Sigmoid colon (tissue), 7 donors: ENCODE results near the gene MR1. TPM values are rescaled to one million over a fixed set of nuclear protein-coding genes. Genes with fewer than 3 reads are reported as not detected.

Experiments used
- DNase-seq: peaks from one replicate; pipeline ENCODE4 v3.0.0-alpha.2; 2019
- H3K27ac ChIP-seq, 4 donors: fragments of 200-600 bp; sonication (generic); one replicate each; pipeline ENCODE4 v1.5.1; 2016 to 2019; ENCODE audit warnings: mild to moderate bottlenecking in 1 of 4
- H3K27me3 ChIP-seq, 3 donors: fragments of 200-600 bp; sonication (generic); one replicate each; pipeline ENCODE4 v1.5.1; 2019; ENCODE audit warnings: mild to moderate bottlenecking in 1 of 3
- H3K36me3 ChIP-seq, 4 donors: fragments of 200-600 bp; sonication (generic); one replicate each; pipeline ENCODE4 v1.5.1; 2016 to 2019
- H3K4me1 ChIP-seq, 4 donors: fragments of 200-600 bp; sonication (generic); one replicate each; pipeline ENCODE4 v1.5.1; 2017 to 2019
- H3K4me3 ChIP-seq, 4 donors: fragments of 200-600 bp; sonication (generic); one replicate each; pipeline ENCODE4 v1.5.1; 2017 to 2019; ENCODE audit warnings: mild to moderate bottlenecking in 2 of 4, moderate library complexity in 1 of 4
- H3K9me3 ChIP-seq, 4 donors: fragments of 200-600 bp in 3 of 4; sonication (generic) in 3 of 4; one replicate each; pipeline versions ENCODE4 v1.5.1 to v1.6.1; 2013 to 2019
- EP300 ChIP-seq, 4 donors: sonication (generic); formaldehyde crosslinking; IDR thresholded peaks; one replicate each; pipeline ENCODE4 v1.6.1; 2017; ENCODE audit warnings: antibody characterized with exemption in 4 of 4
- POLR2A ChIP-seq, 2 donors: fragments of 450-650 bp; IDR thresholded peaks; one replicate each; pipeline ENCODE4 v1.6.1; 2016; ENCODE audit warnings: antibody characterized with exemption in 2 of 2, mild to moderate bottlenecking in 2 of 2, moderate library complexity in 2 of 2
- POLR2AphosphoS5 ChIP-seq, 4 donors: sonication (generic); formaldehyde crosslinking; IDR thresholded peaks; one replicate each; pipeline ENCODE4 v1.6.1; 2017; ENCODE audit warnings: antibody characterized with exemption in 4 of 4
- WGBS, 2 donors: extraction: QIAGEN DNeasy Blood & Tissue Kit; methylation state at CpG; one replicate each; pipeline ENCODE4 v1.1.7; 2013; 5-methylcytosine and 5-hydroxymethylcytosine counted together
- intact Hi-C: fragments of 100-400 bp; cut with DNase I; formaldehyde crosslinking; loops from one replicate; pipeline ENCODE4 v1.15.1; 2023
- polyA plus RNA-seq, 3 donors: library from polyadenylated mRNA; stranded (reverse); fragments of 200-250 nt; gene quantifications; one replicate each; pipeline ENCODE4 v1.2.3, GENCODE V29; 2013
- total RNA-seq, 4 donors: library from RNA; depleted of rRNA; stranded (reverse); fragments of >200 nt; gene quantifications; one replicate each; pipeline ENCODE4 v1.1.0, GENCODE V29; 2016
- TF ChIP-seq, protein P1 (sequence below), 4 experiments: fragments of 450-650 bp in 3 of 4; fragments of 200-600 bp in 1 of 4; IDR thresholded peaks; one replicate each; pipeline ENCODE4 v1.5.1; 2016 to 2019; ENCODE audit warnings: antibody characterized with exemption in 4 of 4, mild to moderate bottlenecking in 3 of 4, moderate library complexity in 2 of 4
- donor health status: healthy with polysubstance abuse.
- donor health status: Bipolar disorder and iron deficiency.
- donor health status: healthy.

Gene MR1
- total RNA-seq (10 to 100 TPM; 10.3 to 12.2 (median 11.0) TPM), polyA plus RNA-seq (1 to 10 TPM; 1.8 to 8.4 (median 3.2) TPM)

DNA sequence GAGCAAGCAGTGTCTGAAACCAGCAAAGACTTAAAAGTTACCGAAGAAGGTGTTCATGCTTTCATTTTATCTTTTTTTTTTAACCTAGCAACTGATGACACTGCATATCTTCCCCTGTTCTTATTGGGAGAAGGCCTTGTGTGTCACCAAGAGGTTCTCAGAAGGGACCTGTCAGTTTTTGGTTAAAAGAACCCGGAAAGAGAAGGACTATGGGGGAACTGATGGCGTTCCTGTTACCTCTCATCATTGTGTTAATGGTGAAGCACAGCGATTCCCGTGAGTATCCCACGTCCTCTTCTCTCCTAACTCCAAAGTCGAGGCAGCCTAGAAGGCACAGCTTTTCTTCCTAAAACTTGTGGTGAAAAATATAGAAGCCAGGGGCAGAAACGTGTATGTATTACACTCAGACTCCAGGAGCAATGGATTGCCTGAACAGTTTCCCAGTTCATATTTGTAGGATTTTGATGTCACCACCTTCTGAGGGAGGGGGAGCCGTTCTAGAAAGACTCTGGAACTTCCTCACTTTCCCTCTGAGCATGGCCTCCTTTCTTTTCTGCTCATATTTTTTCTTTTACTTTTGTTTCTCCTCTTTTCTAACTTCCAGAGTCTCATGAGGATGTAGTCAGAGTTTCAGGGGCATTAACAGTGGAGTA lies at the start of gene MR1:
Gene MR1 (plus strand): TSS at position 185 of the 653 bp plus-strand sequence. CDS start 25 bp downstream, at position 210.
- peaks cover 0 to 2% (median 0%) of the 10 kb centered on the region in 4 donors for H3K36me3 ChIP-seq
- no peaks in the 10 kb centered on the region for H3K9me3 ChIP-seq
- 18 to 26% methylated on average over 9 of the region's 9 CpGs for WGBS, 2 donors
- H3K4me3 ChIP-seq, result peak within 1 kb of the TSS; percentile 36 to 52 (median 49)
- peak within 1 kb of the TSS; percentile 88 to 92 (median 92) for H3K27ac ChIP-seq
- TF ChIP-seq POLR2A (IDR thresholded peaks at IDR 0.05), result peak in 1 of 2 donors; percentile 68
- no peak for TF ChIP-seq EP300 (IDR thresholded peaks at IDR 0.05)
- peak; percentile 60 to 89 (median 76) for TF ChIP-seq POLR2AphosphoS5 (IDR thresholded peaks at IDR 0.05)
- DNase-seq, result no peak
- intact Hi-C loops, result loop anchor here (2.0 to 10.0 kb wide), 2 partner anchors 55 to 529 kb away; partner anchors contain the start of genes ACBD6 and IER5
- H3K27me3 ChIP-seq, result no peaks in the 10 kb centered on the region
- peaks cover 0 to 48% (median 28%) of the 10 kb centered on the region in 4 donors for H3K4me1 ChIP-seq

DNA sequence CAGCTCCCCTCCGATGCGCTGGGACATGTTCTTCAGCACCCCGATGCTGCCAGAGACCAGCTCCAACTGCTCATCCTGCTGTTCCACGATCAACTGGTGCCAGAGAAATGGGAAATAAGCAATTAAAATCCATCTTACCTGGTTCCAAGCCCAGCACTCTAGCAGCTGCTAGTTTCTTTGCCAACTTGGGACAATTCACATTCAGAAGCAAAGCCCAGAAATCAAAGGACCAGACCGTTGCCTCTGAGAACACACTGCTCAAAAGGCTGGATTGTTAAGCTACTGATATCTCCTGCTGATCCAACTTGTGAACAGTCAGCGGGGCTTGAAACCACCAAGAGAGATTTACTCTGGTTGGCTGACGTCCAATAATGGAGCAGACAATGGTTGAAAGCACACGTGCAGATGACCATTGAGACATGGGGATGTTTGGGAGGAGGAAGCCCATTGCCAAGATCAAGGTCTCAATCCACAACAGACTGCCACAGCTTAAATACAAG lies 45.5 kb upstream of the MR1 start:
- WGBS, 2 donors, result 85% methylated on average over 8 of the region's 8 CpGs
- no peaks in the 10 kb centered on the region for H3K9me3 ChIP-seq
- no peaks in the 10 kb centered on the region for H3K27me3 ChIP-seq
- no peak for DNase-seq
- H3K36me3 ChIP-seq, result peaks cover 12 to 92% (median 28%) of the 10 kb centered on the region in 4 donors
- H3K4me3 ChIP-seq, result no peak overlapping the region
- H3K4me1 ChIP-seq, result no peaks in the 10 kb centered on the region
- intact Hi-C loops, result no loop called here
- no peak for TF ChIP-seq POLR2A (IDR thresholded peaks at IDR 0.05)
- TF ChIP-seq, protein P1, sequence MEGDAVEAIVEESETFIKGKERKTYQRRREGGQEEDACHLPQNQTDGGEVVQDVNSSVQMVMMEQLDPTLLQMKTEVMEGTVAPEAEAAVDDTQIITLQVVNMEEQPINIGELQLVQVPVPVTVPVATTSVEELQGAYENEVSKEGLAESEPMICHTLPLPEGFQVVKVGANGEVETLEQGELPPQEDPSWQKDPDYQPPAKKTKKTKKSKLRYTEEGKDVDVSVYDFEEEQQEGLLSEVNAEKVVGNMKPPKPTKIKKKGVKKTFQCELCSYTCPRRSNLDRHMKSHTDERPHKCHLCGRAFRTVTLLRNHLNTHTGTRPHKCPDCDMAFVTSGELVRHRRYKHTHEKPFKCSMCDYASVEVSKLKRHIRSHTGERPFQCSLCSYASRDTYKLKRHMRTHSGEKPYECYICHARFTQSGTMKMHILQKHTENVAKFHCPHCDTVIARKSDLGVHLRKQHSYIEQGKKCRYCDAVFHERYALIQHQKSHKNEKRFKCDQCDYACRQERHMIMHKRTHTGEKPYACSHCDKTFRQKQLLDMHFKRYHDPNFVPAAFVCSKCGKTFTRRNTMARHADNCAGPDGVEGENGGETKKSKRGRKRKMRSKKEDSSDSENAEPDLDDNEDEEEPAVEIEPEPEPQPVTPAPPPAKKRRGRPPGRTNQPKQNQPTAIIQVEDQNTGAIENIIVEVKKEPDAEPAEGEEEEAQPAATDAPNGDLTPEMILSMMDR (IDR thresholded peaks at IDR 0.05), result no peak
- TF ChIP-seq EP300 (IDR thresholded peaks at IDR 0.05), result no peak
- no peak for TF ChIP-seq POLR2AphosphoS5 (IDR thresholded peaks at IDR 0.05)
- no peak overlapping the region for H3K27ac ChIP-seq

DNA sequence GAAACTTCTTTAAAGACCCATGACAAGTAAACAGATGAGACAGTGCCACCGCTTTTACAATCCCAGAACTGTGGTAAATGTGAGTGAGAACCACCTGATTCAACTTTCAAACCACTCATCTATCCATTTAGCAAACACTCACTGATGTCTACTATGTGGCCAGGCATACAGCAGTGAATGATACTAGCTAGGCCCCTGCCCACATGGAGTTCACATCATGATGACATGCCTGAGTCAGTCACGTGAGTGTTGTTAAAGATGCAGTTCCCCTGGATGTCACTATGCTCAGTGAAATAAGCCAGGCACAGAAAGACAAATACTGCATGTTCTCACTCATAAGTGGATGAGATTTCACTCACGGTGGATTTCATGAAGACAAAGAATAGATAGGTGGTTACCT lies 39.5 kb upstream of the MR1 start:
- intact Hi-C loops, result no loop called here
- Histone ChIP-seq H3K27ac (no peak overlapping the region), H3K36me3 (peaks cover 5 to 41% (median 11%) of the 10 kb centered on the region in 4 donors), H3K27me3 (no peaks in the 10 kb centered on the region), H3K4me3 (no peak overlapping the region), H3K9me3 (no peaks in the 10 kb centered on the region), H3K4me1 (peaks cover 0 to 11% (median 9%) of the 10 kb centered on the region in 4 donors)
- 81 to 88% methylated on average over 3 of the region's 3 CpGs for WGBS, 2 donors
- TF ChIP-seq EP300 (IDR thresholded peaks at IDR 0.05), result no peak
- TF ChIP-seq POLR2A (IDR thresholded peaks at IDR 0.05), result no peak
- TF ChIP-seq, protein P1 (IDR thresholded peaks at IDR 0.05), result no peak
- TF ChIP-seq POLR2AphosphoS5 (IDR thresholded peaks at IDR 0.05), result no peak
- no peak for DNase-seq

GRCh38 chr1:180997843-180998504 lies 35.8 kb upstream of the MR1 start:
- peaks cover 0 to 11% (median 9%) of the 10 kb centered on the region in 4 donors for H3K4me1 ChIP-seq
- peaks cover 0 to 26% (median 2%) of the 10 kb centered on the region in 4 donors for H3K36me3 ChIP-seq
- no peaks in the 10 kb centered on the region for H3K27me3 ChIP-seq
- TF ChIP-seq POLR2AphosphoS5 (IDR thresholded peaks at IDR 0.05) (no peak), POLR2A (IDR thresholded peaks at IDR 0.05) (no peak), EP300 (IDR thresholded peaks at IDR 0.05) (no peak)
- TF ChIP-seq, protein P1 (IDR thresholded peaks at IDR 0.05), result no peak
- no peak overlapping the region for H3K4me3 ChIP-seq
- intact Hi-C loops, result no loop called here
- H3K9me3 ChIP-seq, result no peaks in the 10 kb centered on the region
- DNase-seq, result no peak
- 92 to 96% methylated on average over 4 of the region's 4 CpGs for WGBS, 2 donors
- H3K27ac ChIP-seq, result no peak overlapping the region
